B cell (primary cell): ENCODE data around the gene OR9A4.

Experiments
- CTCF ChIP-seq: fragments of 200-600 bp; IDR thresholded peaks from one replicate; pipeline ENCODE4 v1.8.0; 2022; ENCODE audit warnings: antibody characterized with exemption, mild to moderate bottlenecking
- EZH2 ChIP-seq: IDR thresholded peaks from 2 replicates; pipeline ENCODE4 v1.6.1; 2012; ENCODE audit warnings: borderline replicate concordance, low read depth, mild to moderate bottlenecking, moderate library complexity, low read length; ENCODE audit not compliant: insufficient read depth, poor library complexity, severe bottlenecking

DNA sequence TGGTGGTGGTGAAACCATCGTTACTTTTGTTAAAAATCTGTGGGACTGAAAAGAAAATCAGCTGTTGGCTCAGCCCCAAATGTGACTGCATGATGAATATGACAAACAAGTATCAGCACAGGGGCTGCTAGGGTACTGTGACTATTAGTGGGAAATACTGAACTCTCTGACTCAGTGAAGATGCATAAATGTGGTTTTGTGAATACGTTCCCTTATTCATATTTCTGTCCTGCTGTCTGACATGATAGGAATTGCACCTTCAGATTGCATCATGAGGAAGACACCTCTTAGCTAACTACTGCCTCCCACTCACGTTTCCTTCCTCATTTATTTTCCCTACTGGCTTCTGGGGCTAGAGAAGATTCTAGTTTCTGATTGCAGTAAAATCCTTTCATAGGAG is 29.2 kb downstream of the OR9A4 start:
- TF ChIP-seq CTCF: no peak
- TF ChIP-seq EZH2: no peak
